Neutrophil (primary cell): ENCODE results near the gene MCRIP1.

ENCODE experiments used
- H3K27ac ChIP-seq: fragments of 200-600 bp; sonication (generic); 2 replicates; pipeline ENCODE4 v1.5.1; 2016; ENCODE audit warnings: mild to moderate bottlenecking, moderate library complexity
- H3K27me3 ChIP-seq: fragments of 200-600 bp; sonication (generic); 2 replicates; pipeline ENCODE4 v1.6.0; 2016; ENCODE audit warnings: mild to moderate bottlenecking
- H3K36me3 ChIP-seq: fragments of 200-600 bp; sonication (generic); 2 replicates; pipeline ENCODE4 v1.5.1; 2017
- H3K4me1 ChIP-seq, 2 experiments: fragments of 200-600 bp in 1 of 2; sonication (generic) in 1 of 2; 1 replicate in 1 of 2; 2 replicates in 1 of 2; pipeline versions ENCODE4 v1.5.1 to v1.6.1; 2013 to 2016; ENCODE audit warnings: low read depth in 1 of 2, low read length in 1 of 2, mild to moderate bottlenecking in 1 of 2, moderate library complexity in 1 of 2; ENCODE audit not compliant: control insufficient read depth in 1 of 2, insufficient read depth in 1 of 2
- H3K4me3 ChIP-seq, 2 experiments: fragments of 200-600 bp in 1 of 2; sonication (generic) in 1 of 2; 1 replicate in 1 of 2; 2 replicates in 1 of 2; pipeline ENCODE4 v1.5.1; 2013 to 2016; ENCODE audit warnings: low read depth in 1 of 2, low read length in 1 of 2, mild to moderate bottlenecking in 1 of 2, moderate library complexity in 1 of 2
- H3K9me3 ChIP-seq: fragments of 200-600 bp; sonication (generic); 2 replicates; pipeline ENCODE4 v1.5.1; 2016
- CTCF ChIP-seq: fragments of 200-600 bp; sonication (generic); IDR thresholded peaks from 2 replicates; pipeline ENCODE4 v1.5.1; 2016; ENCODE audit warnings: antibody characterized with exemption

The MCRIP1 gene

GRCh38 chr17:81794074-81794476, 39.0 kb downstream of the MCRIP1 start:
- no peaks in the 10 kb centered on the region for H3K36me3 ChIP-seq
- H3K9me3 ChIP-seq: no peaks in the 10 kb centered on the region
- H3K27ac ChIP-seq: no peak overlapping the region
- H3K4me1 ChIP-seq: no peaks in the 10 kb centered on the region
- H3K27me3 ChIP-seq: peaks cover 15% of the 10 kb centered on the region
- H3K4me3 ChIP-seq: no peak overlapping the region
- TF ChIP-seq CTCF: no peak

GRCh38 chr17:81792675-81793615, 40.1 kb downstream of the MCRIP1 start:
- Histone ChIP-seq H3K4me3 (no peak overlapping the region), H3K9me3 (no peaks in the 10 kb centered on the region), H3K27me3 (peaks cover 15% of the 10 kb centered on the region), H3K4me1 (no peaks in the 10 kb centered on the region), H3K27ac (no peak overlapping the region), H3K36me3 (no peaks in the 10 kb centered on the region)
- no peak for TF ChIP-seq CTCF
